Central memory CD4-positive, alpha-beta T cell (primary cell): ENCODE results near the gene RIPK4.
"Not testable (repeated sequence)": the region's sequence is repeated elsewhere in the genome, so short reads cannot be mapped to it uniquely, and the experiment has no call there.

Experiments used
- DNase-seq: peaks from one replicate; pipeline ENCODE4 v3.0.0; 2022

RIPK4 gene

GRCh38 chr21:41736423-41736822, 30.4 kb downstream of the RIPK4 start:
- DNase-seq = no peak

GRCh38 chr21:41733951-41734689, 32.7 kb downstream of the RIPK4 start:
- DNase-seq = no peak

- no peak for DNase-seq
Measured at GRCh38 chr21:41731081-41731480, 35.8 kb downstream of the RIPK4 start.

GRCh38 chr21:41730367-41730765, 36.5 kb downstream of the RIPK4 start:
- DNase-seq = no peak

- DNase-seq = no peak
Measured at GRCh38 chr21:41729701-41730366, 37.0 kb downstream of the RIPK4 start.

- DNase-seq = no peak
Measured at GRCh38 chr21:41727784-41728763, 38.8 kb downstream of the RIPK4 start.

GRCh38 chr21:41726970-41727783, 39.7 kb downstream of the RIPK4 start:
- no peak for DNase-seq

- no peak for DNase-seq
Measured at GRCh38 chr21:41726630-41726969, 40.3 kb downstream of the RIPK4 start.

GRCh38 chr21:41726058-41726558, 40.7 kb downstream of the RIPK4 start:
- DNase-seq = no peak

GRCh38 chr21:41725421-41726031, 41.3 kb downstream of the RIPK4 start:
- no peak for DNase-seq

GRCh38 chr21:41723835-41724234, 43.0 kb downstream of the RIPK4 start:
- DNase-seq = not testable (repeated sequence)

GRCh38 chr21:41722052-41723018, 44.5 kb downstream of the RIPK4 start:
- no peak for DNase-seq

- no peak for DNase-seq
Measured at GRCh38 chr21:41720250-41720649, 46.6 kb downstream of the RIPK4 start.

GRCh38 chr21:41719691-41720090, 47.2 kb downstream of the RIPK4 start:
- no peak for DNase-seq

GRCh38 chr21:41717573-41718330, 49.1 kb downstream of the RIPK4 start:
- no peak for DNase-seq

GRCh38 chr21:41716751-41717150, 50.1 kb downstream of the RIPK4 start:
- no peak for DNase-seq

- DNase-seq = no peak
Measured at GRCh38 chr21:41715649-41716281, 51.1 kb downstream of the RIPK4 start.

GRCh38 chr21:41714299-41714865, 52.5 kb downstream of the RIPK4 start:
- DNase-seq = not testable (repeated sequence)
